Measurements from ENCODE around the gene ARID4B.
"Not testable (repeated sequence)": the region's sequence is repeated elsewhere in the genome, so short reads cannot be mapped to it uniquely, and the experiment has no call there.

Gene ARID4B

GRCh38 chr1:235327559-235328270 lies at the start of gene ARID4B:
Gene ARID4B, minus strand, starts transcription at chr1:235328179. Its CDS starts 1,260 bp downstream, at chr1:235326919.
- ATAC-seq, result no peak

GRCh38 chr1:235375919-235376605 lies 48.1 kb upstream of the ARID4B start:
- no peak for ATAC-seq

GRCh38 chr1:235369802-235370201 lies 41.8 kb upstream of the ARID4B start:
- ATAC-seq, result no peak

GRCh38 chr1:235368428-235368827 lies 40.4 kb upstream of the ARID4B start:
- no peak for ATAC-seq

GRCh38 chr1:235367000-235367908 lies 39.3 kb upstream of the ARID4B start, which contains the start of gene TBCE:
Gene TBCE, plus strand, starts transcription at chr1:235367427. Its CDS starts 12,623 bp downstream, at chr1:235380050.
- ATAC-seq, result peak; percentile 98

GRCh38 chr1:235366286-235366685 lies 38.3 kb upstream of the ARID4B start:
- peak; percentile 71 to 77 for ATAC-seq

- not testable (repeated sequence) for ATAC-seq
These were observed 36.2 kb upstream of the ARID4B start for GRCh38 chr1:235364189-235364588.

- no peak for ATAC-seq
These were observed 30.9 kb upstream of the ARID4B start for GRCh38 chr1:235358899-235359298.

- no peak for ATAC-seq
These were observed 29.8 kb upstream of the ARID4B start for GRCh38 chr1:235357485-235358373.

- ATAC-seq, result no peak
These were observed 23.9 kb upstream of the ARID4B start for GRCh38 chr1:235351898-235352297.

GRCh38 chr1:235351441-235351840 lies 23.5 kb upstream of the ARID4B start:
- no peak for ATAC-seq

- no peak for ATAC-seq
These were observed 15.7 kb upstream of the ARID4B start for GRCh38 chr1:235343726-235344125.

GRCh38 chr1:235342471-235342870 lies 14.5 kb upstream of the ARID4B start:
- no peak for ATAC-seq

- ATAC-seq, result no peak
These were observed 14.1 kb upstream of the ARID4B start for GRCh38 chr1:235342039-235342438.

GRCh38 chr1:235341334-235341733 lies 13.4 kb upstream of the ARID4B start:
- ATAC-seq, result no peak

- ATAC-seq, result no peak
These were observed 11.8 kb upstream of the ARID4B start for GRCh38 chr1:235339746-235340145.

- peak; percentile 86 to 88 for ATAC-seq
These were observed 8.9 kb upstream of the ARID4B start for GRCh38 chr1:235336903-235337302.

GRCh38 chr1:235331401-235331800 lies 3.4 kb upstream of the ARID4B start:
- no peak for ATAC-seq

GRCh38 chr1:235330918-235331285 lies 2.9 kb upstream of the ARID4B start:
- ATAC-seq, result no peak

- ATAC-seq, result peak; percentile 8 to 21
These were observed 1.3 kb upstream of the ARID4B start for GRCh38 chr1:235329139-235329902.

Measured in activated CD4-positive, CD25-positive, alpha-beta regulatory T cell treated with anti-CD3 and anti-CD28 coated beads, Interleukin-2, amount 50 U/mL, for 24 hours (primary cell).